HG02840 (cell line): Measurements from ENCODE around the gene KIR2DL4.
"Not testable (repeated sequence)": the region's sequence is repeated elsewhere in the genome, so short reads cannot be mapped to it uniquely, and the experiment has no call there.

ENCODE experiments used
- ATAC-seq: cut with Tn5 transposase; IDR thresholded peaks from one replicate; pipeline ENCODE4 v1.9.1; 2021; ENCODE audit warnings: mild to moderate bottlenecking, moderate library complexity, moderate number of reproducible peaks; ENCODE audit not compliant: unreplicated experiment, low FRiP score

The KIR2DL4 gene

DNA sequence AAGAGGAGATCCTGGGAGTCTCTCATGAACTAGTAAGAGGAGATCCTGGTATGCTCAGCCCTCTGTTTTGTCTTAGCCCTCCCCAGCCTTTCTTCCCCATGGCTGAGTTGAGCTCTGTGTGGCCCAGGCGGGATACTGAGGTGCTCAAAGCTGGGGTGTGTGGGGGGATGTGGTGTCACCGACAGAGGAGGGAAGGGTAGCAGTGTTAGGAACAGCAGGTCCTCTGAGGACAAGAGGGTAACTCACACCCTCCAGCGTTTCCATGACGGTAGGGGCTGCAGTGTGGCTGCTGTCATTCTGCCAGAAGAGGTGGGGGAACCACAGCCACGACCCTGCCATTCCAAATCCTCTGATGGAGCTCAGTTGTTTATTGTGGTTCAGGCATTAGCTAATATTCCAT lies 691 bp downstream of the KIR2DL4 start:
- no peak for ATAC-seq

DNA sequence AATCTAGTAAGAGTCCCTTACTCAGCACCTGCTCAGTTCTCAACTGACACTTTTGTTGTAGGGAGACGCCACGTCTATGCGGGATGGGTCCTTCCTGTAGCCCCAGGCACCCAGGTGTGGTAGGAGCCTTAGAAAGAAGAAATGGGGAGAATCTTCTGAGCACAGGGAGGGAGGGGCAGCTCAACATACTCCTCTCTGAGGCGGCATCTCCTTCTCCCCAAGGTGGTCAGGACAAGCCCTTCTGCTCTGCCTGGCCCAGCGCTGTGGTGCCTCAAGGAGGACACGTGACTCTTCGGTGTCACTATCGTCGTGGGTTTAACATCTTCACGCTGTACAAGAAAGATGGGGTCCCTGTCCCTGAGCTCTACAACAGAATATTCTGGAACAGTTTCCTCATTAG lies 1.2 kb downstream of the KIR2DL4 start:
- ATAC-seq: no peak

DNA sequence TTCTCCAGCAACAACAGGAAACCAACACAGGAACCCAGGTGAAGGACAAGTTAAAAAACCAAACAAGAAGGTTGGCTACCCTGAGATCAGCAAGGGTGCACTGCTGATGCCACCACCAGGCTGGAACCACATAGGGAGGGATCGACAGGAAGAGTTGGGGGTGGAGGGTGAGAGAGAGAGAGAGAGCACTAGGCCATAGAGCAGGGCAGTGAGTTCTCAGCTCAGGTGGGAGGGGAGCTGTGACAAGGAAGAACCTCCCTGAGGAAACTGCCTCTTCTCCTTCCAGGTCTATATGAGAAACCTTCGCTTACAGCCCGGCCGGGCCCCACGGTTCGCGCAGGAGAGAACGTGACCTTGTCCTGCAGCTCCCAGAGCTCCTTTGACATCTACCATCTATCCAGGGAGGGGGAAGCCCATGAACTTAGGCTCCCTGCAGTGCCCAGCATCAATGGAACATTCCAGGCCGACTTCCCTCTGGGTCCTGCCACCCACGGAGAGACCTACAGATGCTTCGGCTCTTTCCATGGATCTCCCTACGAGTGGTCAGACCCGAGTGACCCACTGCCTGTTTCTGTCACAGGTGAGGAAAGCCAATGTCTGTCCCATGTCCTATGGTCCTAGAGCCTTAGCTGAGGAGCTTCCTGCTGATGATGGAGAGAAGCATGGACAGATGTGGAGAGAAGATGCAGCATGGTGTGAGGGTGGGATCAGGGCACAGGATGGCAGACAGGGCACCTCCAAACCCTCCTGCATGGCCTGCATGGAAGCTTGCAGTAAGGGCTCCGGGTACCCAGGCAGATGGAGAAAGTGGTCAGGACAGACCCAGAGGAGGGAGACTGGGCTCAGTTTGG lies 2.5 kb downstream of the KIR2DL4 start:
- no peak for ATAC-seq

DNA sequence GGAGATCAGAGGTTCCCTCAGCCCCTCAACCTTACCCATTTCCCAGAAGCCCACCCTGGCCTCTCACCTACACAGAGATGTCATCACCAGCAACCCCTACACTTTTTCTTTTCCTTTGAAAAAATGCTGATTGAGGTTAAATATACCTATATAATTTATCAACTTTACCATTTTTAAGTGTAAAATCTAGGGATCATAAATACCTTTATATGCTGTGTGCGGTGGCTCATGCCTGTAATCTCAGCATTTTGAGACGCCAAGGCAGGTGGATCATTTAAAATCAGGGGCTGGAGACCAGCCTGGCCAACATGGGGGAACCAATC lies 3.1 kb downstream of the KIR2DL4 start:
- no peak for ATAC-seq

DNA sequence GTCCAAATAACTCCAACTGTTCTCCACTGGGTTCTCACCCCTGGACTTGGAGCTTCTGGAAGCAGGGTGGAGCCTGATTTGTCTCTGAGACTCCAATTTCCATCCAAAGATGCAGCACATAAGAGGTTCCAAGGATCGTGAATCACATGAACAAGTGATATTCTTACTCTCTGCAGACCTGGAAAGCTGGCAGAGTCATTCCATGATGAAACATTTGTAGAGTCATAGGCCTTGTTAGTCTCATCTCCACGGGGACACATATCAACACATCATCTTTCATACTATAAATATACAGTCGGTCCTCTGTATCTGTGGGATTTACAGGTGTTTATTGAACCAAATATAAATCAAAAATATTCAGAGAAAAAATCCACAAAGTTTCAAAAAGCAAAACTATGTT lies 11.2 kb downstream of the KIR2DL4 start:
- not testable (repeated sequence) for ATAC-seq

DNA sequence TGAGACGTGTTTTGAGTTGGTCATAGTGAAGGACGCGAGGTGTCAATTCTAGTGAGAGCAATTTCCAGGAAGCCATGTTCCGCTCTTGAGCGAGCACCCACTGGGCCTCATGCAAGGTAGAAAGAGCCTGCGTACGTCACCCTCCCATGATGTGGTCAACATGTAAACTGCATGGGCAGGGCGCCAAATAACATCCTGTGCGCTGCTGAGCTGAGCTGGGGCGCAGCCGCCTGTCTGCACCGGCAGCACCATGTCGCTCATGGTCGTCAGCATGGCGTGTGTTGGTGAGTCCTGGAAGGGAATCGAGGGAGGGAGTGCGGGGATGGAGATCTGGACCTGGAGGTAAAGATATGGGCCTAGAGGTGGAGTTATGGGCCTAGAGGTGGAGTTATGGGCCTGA lies 12.8 kb downstream of the KIR2DL4 start, which contains the start of gene KIR3DL1:
KIR3DL1 (plus strand) TSS at position 218 of the 400 bp plus-strand sequence.
- not testable (repeated sequence) for ATAC-seq

DNA sequence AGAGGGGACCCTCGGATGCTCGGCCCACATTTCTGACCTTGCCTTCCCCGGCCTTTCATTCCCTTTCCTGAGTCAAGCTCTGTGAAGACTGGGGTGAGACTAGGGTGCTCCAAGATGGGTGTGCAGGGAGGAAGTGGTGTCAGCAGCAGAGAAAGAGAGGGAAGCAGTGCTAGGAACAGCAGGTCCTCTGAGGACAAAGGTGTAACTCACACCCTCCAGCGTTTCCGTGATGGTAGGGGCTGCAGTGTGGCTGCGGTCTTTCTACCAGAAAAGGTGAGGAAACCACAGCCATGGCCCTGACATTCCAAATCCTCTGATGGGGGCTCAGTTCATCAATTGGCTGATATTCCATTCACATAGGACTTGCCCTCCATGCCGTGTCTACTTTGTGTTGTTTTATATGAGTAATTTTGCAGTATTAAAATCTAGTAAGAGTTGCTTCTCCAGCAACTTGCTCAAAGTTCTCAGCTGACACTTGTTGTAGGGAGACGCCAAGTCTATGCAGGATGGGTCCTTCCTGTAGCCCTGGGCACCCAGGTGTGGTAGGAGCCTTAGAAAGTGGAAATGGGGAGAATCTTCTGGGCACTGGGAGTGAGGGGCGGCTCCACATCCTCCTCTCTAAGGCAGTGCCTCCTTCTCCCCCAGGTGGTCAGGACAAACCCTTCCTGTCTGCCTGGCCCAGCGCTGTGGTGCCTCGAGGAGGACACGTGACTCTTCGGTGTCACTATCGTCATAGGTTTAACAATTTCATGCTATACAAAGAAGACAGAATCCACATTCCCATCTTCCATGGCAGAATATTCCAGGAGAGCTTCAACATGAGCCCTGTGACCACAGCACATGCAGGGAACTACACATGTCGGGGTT lies 14.5 kb downstream of the KIR2DL4 start:
- ATAC-seq: no peak

DNA sequence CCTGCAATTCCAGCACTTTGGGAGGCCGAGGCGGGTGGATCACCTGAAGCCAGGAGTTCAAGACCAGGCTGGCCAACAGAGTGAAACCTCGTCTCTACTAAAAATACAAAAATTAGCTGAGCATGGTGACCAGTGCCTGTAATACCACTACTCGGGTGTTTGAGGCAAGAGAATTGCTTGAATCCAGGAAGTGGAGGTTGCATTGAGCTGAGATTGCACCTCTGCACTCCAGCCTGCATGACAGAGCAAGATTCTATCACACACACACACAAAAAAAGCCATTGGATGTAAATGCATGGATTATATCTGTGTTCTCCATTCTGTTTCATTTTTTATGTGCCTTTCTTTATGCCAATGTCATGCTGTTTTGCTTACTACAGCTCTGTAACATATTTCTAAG lies 21.0 kb downstream of the KIR2DL4 start:
- ATAC-seq: not testable (repeated sequence)

DNA sequence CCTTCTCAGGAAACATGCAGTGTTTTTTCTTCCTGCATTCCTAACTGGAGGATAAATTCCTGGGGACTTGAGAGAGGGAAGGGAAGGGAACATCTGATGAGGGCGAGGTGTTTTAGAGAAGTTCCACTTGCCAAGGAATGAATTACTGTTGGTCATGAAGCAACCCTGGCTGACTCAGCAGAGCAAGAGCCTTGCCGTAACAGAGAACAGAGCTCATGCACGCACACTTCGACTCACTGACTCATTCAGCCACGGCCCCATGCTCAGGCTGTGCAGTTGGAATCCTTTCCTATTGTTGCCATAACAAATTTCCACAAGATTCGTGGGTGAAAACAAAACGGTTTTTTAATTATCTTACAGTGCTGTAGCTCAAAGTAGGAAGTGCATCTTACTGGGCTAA lies 21.9 kb downstream of the KIR2DL4 start:
- ATAC-seq: not testable (repeated sequence)

DNA sequence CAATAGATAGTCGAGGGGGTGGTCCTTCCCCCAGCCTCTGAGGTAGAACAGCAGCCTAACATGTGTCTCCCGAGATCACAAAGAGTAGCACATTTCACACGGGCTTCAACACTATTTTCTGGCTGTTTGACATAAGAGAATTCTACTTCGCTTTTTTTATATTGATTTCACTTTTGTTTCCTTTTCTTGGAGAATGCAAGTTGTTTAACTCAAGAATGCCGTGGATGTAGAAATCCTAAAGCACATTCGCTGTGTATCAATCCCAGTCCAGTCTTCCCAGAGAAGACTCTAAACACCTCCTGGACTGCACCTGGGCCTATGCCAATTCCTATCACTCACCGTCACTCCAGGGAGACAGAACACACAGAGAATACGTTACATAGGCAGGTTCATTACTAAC lies 24.7 kb downstream of the KIR2DL4 start:
- ATAC-seq: not testable (repeated sequence)

DNA sequence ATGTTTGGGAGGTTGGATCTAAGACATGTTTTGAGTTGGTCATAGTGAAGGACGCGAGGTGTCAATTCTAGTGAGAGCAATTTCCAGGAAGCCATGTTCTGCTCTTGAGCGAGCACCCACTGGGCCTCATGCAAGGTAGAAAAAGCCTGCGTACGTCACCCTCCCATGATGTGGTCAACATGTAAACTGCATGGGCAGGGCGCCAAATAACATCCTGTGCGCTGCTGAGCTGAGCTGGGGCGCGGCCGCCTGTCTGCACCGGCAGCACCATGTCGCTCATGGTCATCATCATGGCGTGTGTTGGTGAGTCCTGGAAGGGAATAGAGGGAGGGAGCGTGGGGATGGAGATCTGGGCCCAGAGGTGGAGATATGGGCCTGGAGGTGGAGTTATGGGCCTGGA lies 29.1 kb downstream of the KIR2DL4 start, which contains the start of gene KIR2DS4:
KIR2DS4 (plus strand) TSS at position 181 of the 400 bp plus-strand sequence.
- ATAC-seq: not testable (repeated sequence)

DNA sequence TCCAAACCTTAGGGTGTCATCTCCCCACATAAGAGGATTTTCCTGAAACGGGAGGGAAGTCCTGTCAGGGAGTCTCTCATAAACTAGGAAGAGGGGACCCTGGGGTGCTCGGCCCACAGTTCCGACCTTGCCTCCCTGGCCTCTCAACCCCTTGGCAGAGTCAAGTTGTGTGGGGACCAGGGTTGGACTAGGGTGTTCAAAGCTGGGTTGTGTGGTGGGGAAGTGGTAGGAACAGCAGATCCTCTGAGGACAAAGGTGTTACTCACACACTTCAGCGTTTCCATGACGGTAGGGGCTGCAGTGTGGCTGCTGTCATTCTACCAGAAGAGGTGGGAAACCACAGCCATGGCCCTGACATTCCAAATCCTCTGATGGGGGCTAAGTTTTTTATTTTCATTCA lies 31.7 kb downstream of the KIR2DL4 start:
- ATAC-seq: not testable (repeated sequence)

DNA sequence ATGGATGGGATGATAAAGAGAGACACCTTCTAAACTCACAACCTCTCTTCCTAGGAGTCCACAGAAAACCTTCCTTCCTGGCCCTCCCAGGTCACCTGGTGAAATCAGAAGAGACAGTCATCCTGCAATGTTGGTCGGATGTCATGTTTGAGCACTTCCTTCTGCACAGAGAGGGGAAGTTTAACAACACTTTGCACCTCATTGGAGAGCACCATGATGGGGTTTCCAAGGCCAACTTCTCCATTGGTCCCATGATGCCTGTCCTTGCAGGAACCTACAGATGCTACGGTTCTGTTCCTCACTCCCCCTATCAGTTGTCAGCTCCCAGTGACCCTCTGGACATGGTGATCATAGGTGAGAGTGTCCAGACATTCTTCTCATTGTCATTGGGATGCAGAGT lies 34.1 kb downstream of the KIR2DL4 start:
- ATAC-seq: not testable (repeated sequence)

DNA sequence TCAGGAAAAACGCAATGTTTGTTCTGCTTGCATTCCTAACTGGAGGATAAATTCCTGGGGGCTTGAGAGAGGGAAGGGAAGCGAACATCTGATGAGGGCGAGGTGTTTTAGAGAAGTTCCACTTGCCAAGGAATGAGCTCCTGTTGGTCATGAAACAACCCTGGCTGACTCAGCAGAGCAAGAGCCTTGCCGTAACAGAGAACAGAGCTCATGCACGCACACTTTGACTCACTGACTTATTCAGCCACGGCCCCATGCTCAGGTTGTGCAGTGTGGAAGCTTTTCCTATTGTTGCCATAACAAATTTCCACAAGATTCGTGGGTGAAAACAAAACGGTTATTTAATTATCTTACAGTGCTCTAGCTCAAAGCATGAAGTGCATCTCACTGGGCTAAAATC lies 39.8 kb downstream of the KIR2DL4 start:
- not testable (repeated sequence) for ATAC-seq

DNA sequence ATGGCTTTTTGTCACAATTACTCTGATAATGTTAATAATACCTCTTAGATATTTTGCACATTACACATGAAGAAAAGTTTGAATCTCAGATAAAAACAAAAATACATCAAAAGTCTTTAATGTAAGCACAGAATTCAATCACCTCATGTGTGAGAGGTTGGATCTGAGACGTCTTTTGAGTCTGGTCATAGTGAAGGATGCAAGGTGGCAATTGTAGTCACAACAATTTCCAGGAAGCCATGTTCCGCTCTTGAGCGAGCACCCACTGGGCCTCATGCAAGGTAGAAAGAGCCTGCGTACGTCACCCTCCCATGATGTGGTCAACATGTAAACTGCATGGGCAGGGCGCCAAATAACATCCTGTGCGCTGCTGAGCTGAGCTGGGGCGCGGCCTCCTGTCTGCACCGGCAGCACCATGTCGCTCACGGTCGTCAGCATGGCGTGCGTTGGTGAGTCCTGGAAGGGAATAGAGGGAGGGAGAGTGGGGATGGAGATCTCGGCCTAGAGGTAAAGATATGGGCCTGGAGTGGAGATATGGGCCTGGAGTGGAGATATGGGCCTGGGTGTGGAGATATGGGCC lies 46.7 kb downstream of the KIR2DL4 start, which contains the start of gene KIR3DL2:
KIR3DL2 (plus strand) TSS at position 383 of the 580 bp plus-strand sequence; CDS start at position 416, 33 bp downstream.
- not testable (repeated sequence) for ATAC-seq

DNA sequence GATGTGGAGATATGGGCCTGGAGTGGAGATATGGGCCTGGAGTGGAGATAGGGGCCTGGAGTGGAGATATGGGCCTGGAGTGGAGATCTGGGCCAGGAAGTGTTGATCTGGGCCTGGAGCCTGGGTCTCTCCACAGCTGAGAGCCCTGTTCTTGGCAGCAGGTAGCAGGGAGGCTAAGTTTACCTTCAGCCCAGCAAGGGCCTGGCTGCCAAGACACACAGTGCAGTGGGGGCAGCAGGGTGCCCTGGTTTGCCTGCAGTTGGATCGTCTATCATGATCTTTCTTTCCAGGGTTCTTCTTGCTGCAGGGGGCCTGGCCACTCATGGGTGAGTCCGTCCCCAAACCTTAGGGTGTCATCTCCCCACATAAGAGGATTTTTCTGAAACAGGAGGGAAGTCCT lies 47.5 kb downstream of the KIR2DL4 start:
- ATAC-seq: no peak

DNA sequence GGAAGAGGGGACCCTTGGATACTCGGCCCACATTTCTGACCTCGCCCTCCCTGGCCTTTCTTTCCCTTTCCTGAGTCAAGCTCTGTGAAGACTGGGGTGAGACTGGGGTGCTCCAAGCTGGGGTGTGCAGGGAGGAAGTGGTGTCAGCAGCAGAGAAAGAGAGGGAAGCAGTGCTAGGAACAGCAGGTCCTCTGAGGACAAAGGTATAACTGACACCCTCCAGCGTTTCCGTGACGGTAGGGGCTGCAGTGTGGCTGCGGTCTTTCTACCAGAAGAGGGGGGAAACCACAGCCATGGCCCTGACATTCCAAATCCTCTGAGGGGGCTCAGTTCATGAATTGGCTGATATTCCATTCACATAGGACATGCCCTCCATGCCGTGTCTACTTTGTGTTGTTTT lies 47.9 kb downstream of the KIR2DL4 start:
- ATAC-seq: no peak

DNA sequence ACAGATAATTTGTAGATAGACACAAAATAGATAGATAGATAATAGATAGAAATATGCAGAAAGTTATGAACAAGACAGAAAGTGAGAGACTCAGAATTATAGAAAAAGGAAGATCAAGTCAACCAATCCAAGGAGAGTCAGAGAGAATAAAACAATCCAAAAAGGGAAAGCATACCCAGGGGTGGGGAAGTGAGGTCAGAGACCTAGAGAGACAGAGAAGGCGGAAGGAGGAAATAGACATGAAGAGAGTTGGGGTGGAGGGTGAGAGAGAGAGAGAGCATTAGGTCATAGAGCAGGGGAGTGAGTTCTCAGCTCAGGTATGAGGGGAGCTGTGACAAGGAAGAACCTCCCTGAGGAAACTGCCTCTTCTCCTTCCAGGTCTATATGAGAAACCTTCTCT lies 51.8 kb downstream of the KIR2DL4 start:
- ATAC-seq: not testable (repeated sequence)

DNA sequence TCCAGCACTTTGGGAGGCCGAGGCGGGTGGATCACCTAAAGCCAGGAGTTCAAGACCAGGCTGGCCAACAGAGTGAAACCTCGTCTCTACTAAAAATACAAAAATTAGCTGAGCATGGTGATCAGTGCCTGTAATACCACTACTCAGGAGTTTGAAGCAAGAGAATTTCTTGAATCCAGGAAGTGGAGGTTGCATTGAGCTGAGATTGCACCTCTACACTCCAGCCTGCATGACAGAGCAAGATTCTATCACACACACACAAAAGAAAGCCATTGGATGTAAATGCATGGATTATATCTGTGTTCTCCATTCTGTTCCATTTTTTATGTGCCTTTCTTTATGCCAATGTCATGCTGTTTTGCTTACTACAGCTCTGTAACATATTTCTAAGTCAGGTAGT lies 55.1 kb downstream of the KIR2DL4 start:
- ATAC-seq: not testable (repeated sequence)

DNA sequence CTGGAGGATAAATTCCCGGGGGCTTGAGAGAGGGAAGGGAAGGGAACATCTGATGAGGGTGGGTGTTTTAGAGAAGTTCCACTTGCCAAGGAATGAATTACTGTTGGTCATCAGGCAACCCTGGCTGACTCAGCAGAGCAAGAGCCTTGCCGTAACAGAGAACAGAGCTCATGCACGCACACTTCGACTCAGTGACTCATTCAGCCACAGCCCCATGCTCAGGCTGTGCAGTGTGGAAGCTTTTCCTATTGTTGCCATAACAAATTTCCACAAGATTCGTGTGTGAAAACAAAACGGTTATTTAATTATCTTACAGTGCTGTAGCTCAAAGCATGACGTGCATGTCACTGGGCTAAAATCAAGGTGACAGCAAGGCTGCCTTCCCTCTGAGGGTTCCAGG lies 56.0 kb downstream of the KIR2DL4 start:
- ATAC-seq: not testable (repeated sequence)

DNA sequence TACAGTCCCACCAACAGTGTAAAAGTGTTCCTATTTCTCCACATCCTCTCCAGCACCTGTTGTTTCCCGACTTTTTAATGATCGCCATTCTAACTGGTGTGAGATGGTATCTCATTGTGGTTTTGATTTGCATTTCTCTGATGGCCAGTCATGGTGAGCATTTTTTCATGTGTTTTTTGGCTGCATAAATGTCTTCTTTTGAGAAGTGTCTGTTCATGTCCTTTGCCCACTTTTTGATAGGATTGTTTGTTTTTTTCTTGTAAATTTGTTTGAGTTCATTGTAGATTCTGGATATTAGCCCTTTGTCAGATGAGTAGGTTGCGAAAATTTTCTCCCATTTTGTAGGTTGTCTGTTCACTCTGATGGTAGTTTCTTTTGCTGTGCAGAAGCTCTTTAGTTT lies 60.0 kb downstream of the KIR2DL4 start:
- not testable (repeated sequence) for ATAC-seq
